Mucosa of rectum (tissue), 2 donors: ENCODE data around the gene PGLYRP4.

ENCODE experiments used
- H3K27ac ChIP-seq, 2 donors: one replicate each; pipeline ENCODE4 v1.7.0; 2013; ENCODE audit warnings: inconsistent platforms in 2 of 2, low read depth in 2 of 2, low read length in 2 of 2
- H3K27me3 ChIP-seq, 2 donors: one replicate each; pipeline ENCODE4 v1.7.0; 2013; ENCODE audit warnings: low read length in 2 of 2; ENCODE audit not compliant: control insufficient read depth in 2 of 2, insufficient read depth in 2 of 2
- H3K36me3 ChIP-seq, 2 donors: one replicate each; pipeline ENCODE4 v1.7.0; 2013; ENCODE audit warnings: low read length in 2 of 2; ENCODE audit not compliant: control insufficient read depth in 2 of 2, insufficient read depth in 2 of 2
- H3K4me1 ChIP-seq, 2 donors: one replicate each; pipeline ENCODE4 v1.7.0; 2013; ENCODE audit warnings: low read length in 2 of 2, mild to moderate bottlenecking in 1 of 2; ENCODE audit not compliant: control insufficient read depth in 2 of 2, insufficient read depth in 2 of 2
- H3K4me3 ChIP-seq, 2 donors: one replicate each; pipeline ENCODE4 v1.7.0; 2013; ENCODE audit warnings: low read length in 2 of 2
- H3K9ac ChIP-seq, 2 donors: one replicate each; pipeline ENCODE4 v1.7.0; 2013; ENCODE audit warnings: low read length in 2 of 2, low read depth in 1 of 2, mild to moderate bottlenecking in 1 of 2
- H3K9me3 ChIP-seq, 2 donors: one replicate each; pipeline ENCODE4 v1.7.0; 2013; ENCODE audit warnings: low read length in 2 of 2; ENCODE audit not compliant: control insufficient read depth in 2 of 2
- donor health status: healthy.
- donor health status: Normal muscosa, but diverticular disease.

Gene PGLYRP4, protein sequence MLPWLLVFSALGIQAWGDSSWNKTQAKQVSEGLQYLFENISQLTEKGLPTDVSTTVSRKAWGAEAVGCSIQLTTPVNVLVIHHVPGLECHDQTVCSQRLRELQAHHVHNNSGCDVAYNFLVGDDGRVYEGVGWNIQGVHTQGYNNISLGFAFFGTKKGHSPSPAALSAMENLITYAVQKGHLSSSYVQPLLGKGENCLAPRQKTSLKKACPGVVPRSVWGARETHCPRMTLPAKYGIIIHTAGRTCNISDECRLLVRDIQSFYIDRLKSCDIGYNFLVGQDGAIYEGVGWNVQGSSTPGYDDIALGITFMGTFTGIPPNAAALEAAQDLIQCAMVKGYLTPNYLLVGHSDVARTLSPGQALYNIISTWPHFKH

DNA sequence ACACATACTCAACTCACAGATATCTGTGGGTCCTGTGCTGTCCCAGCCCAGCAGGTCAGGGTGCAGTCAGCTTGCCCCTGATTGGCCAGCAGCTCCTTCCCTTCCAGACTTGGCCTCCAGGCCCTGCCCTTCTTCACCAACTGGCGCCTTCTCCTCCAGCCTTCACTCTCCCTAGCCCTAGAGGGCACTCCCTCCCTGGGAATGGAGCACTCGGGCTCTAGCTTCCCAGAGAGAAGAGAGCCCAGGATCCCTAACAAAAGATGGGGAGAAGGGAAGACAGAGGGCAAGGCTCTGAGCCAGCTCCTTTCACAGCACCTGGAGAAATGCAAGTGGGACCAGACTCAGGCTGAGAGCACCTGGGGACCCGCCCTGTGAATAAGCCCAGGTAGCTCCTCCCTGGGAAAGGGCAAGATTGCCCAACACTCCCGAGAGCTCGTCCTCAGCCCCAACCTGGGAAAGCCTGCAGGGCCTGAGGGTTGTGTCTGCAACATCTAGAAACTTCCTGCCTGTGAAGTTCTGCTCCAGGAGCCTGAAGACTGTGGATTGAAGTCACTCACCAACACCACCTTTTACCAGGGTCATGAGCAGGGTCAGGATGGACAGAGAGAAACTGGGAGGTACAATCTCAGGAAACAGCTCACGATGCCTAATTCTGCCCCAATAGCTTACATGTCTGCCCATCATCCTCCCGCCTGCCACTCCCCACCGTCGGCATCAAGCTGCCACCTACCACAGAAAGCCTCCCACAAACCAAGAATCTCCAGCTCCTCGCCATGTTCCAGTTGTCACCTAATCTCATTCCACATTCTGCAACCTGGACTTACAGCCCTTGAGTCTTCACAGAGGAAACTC is at the start of gene PGLYRP4:
Gene PGLYRP4, minus strand, starts transcription at position 331 of the 852 bp plus-strand sequence. CDS start 909 bp downstream, outside the sequence.
- no peak within 1 kb of the TSS for H3K4me3 ChIP-seq

GRCh38 chr1:153397924-153398651 is 49.4 kb upstream of the PGLYRP4 start:
- peaks cover 0 to 1% of the 10 kb centered on the region in 2 donors for H3K27me3 ChIP-seq
- H3K27ac ChIP-seq: no peak overlapping the region
- no peak overlapping the region for H3K9ac ChIP-seq
- H3K9me3 ChIP-seq: no peaks in the 10 kb centered on the region
- H3K36me3 ChIP-seq: no peaks in the 10 kb centered on the region
- no peak overlapping the region for H3K4me3 ChIP-seq
- no peaks in the 10 kb centered on the region for H3K4me1 ChIP-seq

More for the DNA sequence above, at the start of gene PGLYRP4:
- no peaks in the 10 kb centered on the region for H3K9me3 ChIP-seq
- H3K36me3 ChIP-seq: no peaks in the 10 kb centered on the region
- H3K9ac ChIP-seq: no peak within 1 kb of the TSS
- H3K27me3 ChIP-seq: no peaks in the 10 kb centered on the region
- H3K4me1 ChIP-seq: no peaks in the 10 kb centered on the region
- H3K27ac ChIP-seq: no peak within 1 kb of the TSS

DNA sequence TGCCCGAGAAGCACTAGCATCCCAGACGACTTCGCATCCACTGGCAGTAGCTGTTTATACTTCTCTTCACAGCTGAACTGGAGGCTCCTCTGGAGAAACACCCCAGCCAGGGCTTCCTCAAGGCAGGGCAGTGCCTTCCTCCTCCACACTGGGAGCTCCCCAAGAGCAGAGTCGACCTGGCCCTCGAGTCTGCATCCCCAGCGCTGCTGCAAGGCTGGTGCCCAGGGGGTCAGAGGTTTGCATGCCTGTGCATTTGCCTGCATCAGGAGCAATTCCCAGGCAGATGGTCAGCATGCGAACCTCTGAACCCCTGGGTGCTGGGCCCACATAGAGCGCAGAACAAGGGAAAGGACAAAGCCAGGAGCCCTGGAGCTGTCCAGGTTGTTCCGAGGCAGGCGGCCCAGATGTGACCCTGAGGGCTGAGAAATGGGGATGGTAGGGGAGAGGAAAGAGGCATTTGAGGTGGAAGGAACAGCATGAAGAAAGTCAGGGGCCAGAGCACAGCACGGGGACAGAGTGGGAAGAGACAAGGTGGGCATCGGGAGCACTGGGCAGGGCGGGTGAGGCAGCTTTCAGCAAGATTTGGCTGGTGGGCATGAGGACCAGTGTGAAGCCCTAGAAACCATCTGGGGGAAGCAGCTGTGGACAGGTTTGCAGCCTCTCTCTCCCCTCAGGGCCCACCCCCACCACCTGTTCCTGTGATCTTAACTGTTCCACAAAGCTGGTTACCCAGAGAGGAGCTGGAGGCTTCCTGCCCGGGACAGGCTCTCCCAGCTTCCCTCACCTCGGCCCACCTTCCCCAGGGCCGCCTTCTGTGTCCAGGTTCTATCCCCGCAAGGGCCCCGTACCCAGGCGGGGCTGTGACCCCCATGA is 48.6 kb upstream of the PGLYRP4 start:
- H3K9me3 ChIP-seq: no peaks in the 10 kb centered on the region
- H3K9ac ChIP-seq: no peak overlapping the region
- no peaks in the 10 kb centered on the region for H3K36me3 ChIP-seq
- H3K4me1 ChIP-seq: no peaks in the 10 kb centered on the region
- H3K27ac ChIP-seq: no peak overlapping the region
- peaks cover 0 to 1% of the 10 kb centered on the region in 2 donors for H3K27me3 ChIP-seq
- no peak overlapping the region for H3K4me3 ChIP-seq

DNA sequence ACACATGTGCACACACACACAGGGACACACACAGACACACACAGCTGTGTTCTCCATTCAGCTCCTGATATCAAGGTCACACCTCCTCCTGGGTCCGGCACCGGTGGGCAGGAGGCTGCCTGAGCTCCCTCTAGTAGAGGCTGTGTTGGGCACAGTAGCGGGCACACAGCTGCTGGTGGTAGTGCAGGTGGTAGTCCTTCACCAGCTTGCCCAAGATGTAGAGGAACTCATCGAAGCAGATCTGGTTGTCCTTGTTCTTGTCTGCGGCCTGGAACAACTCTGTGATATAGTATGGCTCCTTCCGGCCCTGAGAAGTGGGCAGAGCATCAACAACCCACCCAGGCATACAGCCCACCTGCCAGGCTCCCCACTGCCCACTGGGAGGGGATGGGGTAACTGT is 47.8 kb upstream of the PGLYRP4 start:
- H3K4me1 ChIP-seq: no peaks in the 10 kb centered on the region
- no peak overlapping the region for H3K4me3 ChIP-seq
- peaks cover 0 to 1% of the 10 kb centered on the region in 2 donors for H3K27me3 ChIP-seq
- H3K9me3 ChIP-seq: no peaks in the 10 kb centered on the region
- no peak overlapping the region for H3K9ac ChIP-seq
- H3K27ac ChIP-seq: no peak overlapping the region
- no peaks in the 10 kb centered on the region for H3K36me3 ChIP-seq

- Histone ChIP-seq H3K36me3 (no peaks in the 10 kb centered on the region), H3K4me3 (no peak overlapping the region), H3K27ac (no peak overlapping the region), H3K27me3 (peaks cover 0 to 1% of the 10 kb centered on the region in 2 donors), H3K4me1 (no peaks in the 10 kb centered on the region), H3K9me3 (no peaks in the 10 kb centered on the region), H3K9ac (no peak overlapping the region)
Measured at GRCh38 chr1:153395776-153396175, 47.1 kb upstream of the PGLYRP4 start.

GRCh38 chr1:153395136-153395685 is 46.6 kb upstream of the PGLYRP4 start:
- no peaks in the 10 kb centered on the region for H3K36me3 ChIP-seq
- no peak overlapping the region for H3K9ac ChIP-seq
- peaks cover 0 to 1% of the 10 kb centered on the region in 2 donors for H3K27me3 ChIP-seq
- H3K4me1 ChIP-seq: no peaks in the 10 kb centered on the region
- no peak overlapping the region for H3K4me3 ChIP-seq
- H3K27ac ChIP-seq: no peak overlapping the region
- H3K9me3 ChIP-seq: no peaks in the 10 kb centered on the region

DNA sequence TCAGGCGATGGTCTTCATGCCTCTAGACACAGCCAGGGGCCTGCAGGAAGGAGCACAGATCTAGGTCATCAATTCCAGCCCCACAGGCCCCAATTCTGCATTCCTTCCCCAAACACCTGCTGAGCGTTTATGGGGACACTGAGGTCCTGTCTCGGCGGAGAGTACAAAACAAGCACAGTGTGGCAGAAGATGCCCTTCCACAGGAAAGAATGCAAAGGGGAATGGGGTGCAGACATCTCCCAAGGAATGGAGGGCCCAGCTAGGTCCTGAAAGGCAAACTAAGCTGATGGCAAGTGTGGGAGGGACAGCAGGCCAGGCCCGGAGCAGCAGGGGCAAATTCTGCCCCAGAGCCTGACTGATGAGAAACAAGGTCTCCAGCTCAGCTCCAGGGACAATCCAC is 45.8 kb upstream of the PGLYRP4 start:
- no peak overlapping the region for H3K27ac ChIP-seq
- H3K36me3 ChIP-seq: no peaks in the 10 kb centered on the region
- H3K4me3 ChIP-seq: no peak overlapping the region
- H3K27me3 ChIP-seq: peaks cover 0 to 1% of the 10 kb centered on the region in 2 donors
- H3K9me3 ChIP-seq: no peaks in the 10 kb centered on the region
- no peak overlapping the region for H3K9ac ChIP-seq
- no peaks in the 10 kb centered on the region for H3K4me1 ChIP-seq

- H3K36me3 ChIP-seq: no peaks in the 10 kb centered on the region
- H3K9ac ChIP-seq: no peak overlapping the region
- no peaks in the 10 kb centered on the region for H3K4me1 ChIP-seq
- no peak overlapping the region for H3K4me3 ChIP-seq
- H3K27me3 ChIP-seq: peaks cover 0 to 1% of the 10 kb centered on the region in 2 donors
- no peaks in the 10 kb centered on the region for H3K9me3 ChIP-seq
- no peak overlapping the region for H3K27ac ChIP-seq
Measured at GRCh38 chr1:153393926-153394325, 45.3 kb upstream of the PGLYRP4 start.

DNA sequence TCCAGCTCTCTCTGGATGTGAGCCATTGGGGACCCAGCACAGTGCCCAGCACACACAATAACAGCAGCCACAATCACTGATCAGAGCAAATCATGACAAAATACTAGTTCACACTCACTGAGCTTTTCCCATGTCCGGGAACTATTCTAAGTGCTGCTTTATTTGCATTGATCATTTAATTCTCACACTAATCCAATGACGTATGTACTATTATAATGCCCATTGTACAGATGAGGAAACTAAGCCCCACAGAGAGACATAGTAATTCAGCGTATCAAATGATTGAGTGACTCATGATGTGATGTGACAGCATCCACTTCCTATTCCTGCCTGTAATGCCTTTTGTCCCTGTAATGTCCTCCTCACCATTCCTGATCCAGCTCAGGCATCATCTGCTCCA is 44.2 kb upstream of the PGLYRP4 start:
- Histone ChIP-seq H3K4me3 (no peak overlapping the region), H3K4me1 (no peaks in the 10 kb centered on the region), H3K36me3 (no peaks in the 10 kb centered on the region), H3K9me3 (no peaks in the 10 kb centered on the region), H3K27me3 (peaks cover 0 to 1% of the 10 kb centered on the region in 2 donors), H3K9ac (no peak overlapping the region), H3K27ac (no peak overlapping the region)
